Smooth muscle cell (in vitro differentiated cells): ENCODE data around the gene IFNGR2. TPM values are rescaled to one million over a fixed set of nuclear protein-coding genes. Genes with fewer than 3 reads are reported as not detected.

Source experiments
- DNase-seq: peaks from one replicate; lab custom pipeline; 2025; ENCODE audit not compliant: unreplicated experiment; lab: John Stamatoyannopoulos, UW
- H2AFZ ChIP-seq: fragments of 200-600 bp; sonication (generic); 2 replicates; pipeline ENCODE4 v1.6.0; 2016; ENCODE audit warnings: antibody characterized with exemption, low read depth, mild to moderate bottlenecking
- H3F3A ChIP-seq: fragments of 200-600 bp; sonication (generic); 2 replicates; pipeline ENCODE4 v1.6.0; 2017; ENCODE audit warnings: antibody characterized with exemption, low read depth
- H3K27ac ChIP-seq: fragments of 200-600 bp; sonication (generic); 2 replicates; pipeline ENCODE4 v1.5.1; 2016; ENCODE audit warnings: low read depth, mild to moderate bottlenecking
- H3K27me3 ChIP-seq: fragments of 200-600 bp; sonication (generic); 2 replicates; pipeline ENCODE4 v1.6.1; 2016; ENCODE audit warnings: low read depth, mild to moderate bottlenecking
- H3K36me3 ChIP-seq: fragments of 200-600 bp; sonication (generic); 2 replicates; pipeline ENCODE4 v1.5.1; 2016; ENCODE audit warnings: low read depth
- H3K4me1 ChIP-seq: fragments of 200-600 bp; sonication (generic); 2 replicates; pipeline ENCODE4 v1.5.1; 2016; ENCODE audit warnings: low read depth
- H3K4me2 ChIP-seq: fragments of 200-600 bp; sonication (generic); 2 replicates; pipeline ENCODE4 v1.6.0; 2016; ENCODE audit warnings: mild to moderate bottlenecking
- H3K4me3 ChIP-seq: fragments of 200-600 bp; sonication (generic); 2 replicates; pipeline ENCODE4 v1.5.1; 2016; ENCODE audit warnings: mild to moderate bottlenecking
- H3K79me2 ChIP-seq: fragments of 200-600 bp; sonication (generic); 2 replicates; pipeline ENCODE4 v1.6.0; 2016; ENCODE audit warnings: low read depth, mild to moderate bottlenecking
- H3K9ac ChIP-seq: fragments of 200-600 bp; sonication (generic); 2 replicates; pipeline ENCODE4 v1.6.0; 2016; ENCODE audit warnings: low read depth
- H3K9me3 ChIP-seq: fragments of 200-600 bp; sonication (generic); replicated peaks from 2 replicates; pipeline ENCODE4 v1.5.1; 2016; ENCODE audit warnings: low read depth
- H4K20me1 ChIP-seq: fragments of 200-600 bp; sonication (generic); 2 replicates; pipeline ENCODE4 v1.6.0; 2016; ENCODE audit warnings: low read depth
- whole genome bisulfite sequencing: methylation state at CpG from one replicate; pipeline ENCODE4 v1.1.7; 2016; ENCODE audit warnings: low lambda C conversion rate; 5-methylcytosine and 5-hydroxymethylcytosine counted together
- polyA plus RNA-seq: library from polyadenylated mRNA; unstranded; fragments of >200 nt; fragmentation: Nextera tagmentation; extraction: Ambion mirVana; gene quantifications from 2 replicates; pipeline ENCODE4 v1.2.1, GENCODE V29; 2016
- total RNA-seq: library from RNA; depleted of rRNA; stranded (reverse); fragments of >200 nt; gene quantifications from 2 replicates; pipeline ENCODE4 v1.2.3, GENCODE V29; 2014
- TF ChIP-seq, protein P1 (sequence below): fragments of 200-600 bp; sonication (generic); IDR thresholded peaks from 2 replicates; pipeline ENCODE4 v1.5.1; 2017; ENCODE audit warnings: borderline replicate concordance, mild to moderate bottlenecking, antibody characterized with exemption; ENCODE audit not compliant: insufficient read depth, poor library complexity, severe bottlenecking

Gene IFNGR2
- total and polyA plus RNA-seq, 2 experiments from 2014 or later, result 117 to 127 TPM

DNA sequence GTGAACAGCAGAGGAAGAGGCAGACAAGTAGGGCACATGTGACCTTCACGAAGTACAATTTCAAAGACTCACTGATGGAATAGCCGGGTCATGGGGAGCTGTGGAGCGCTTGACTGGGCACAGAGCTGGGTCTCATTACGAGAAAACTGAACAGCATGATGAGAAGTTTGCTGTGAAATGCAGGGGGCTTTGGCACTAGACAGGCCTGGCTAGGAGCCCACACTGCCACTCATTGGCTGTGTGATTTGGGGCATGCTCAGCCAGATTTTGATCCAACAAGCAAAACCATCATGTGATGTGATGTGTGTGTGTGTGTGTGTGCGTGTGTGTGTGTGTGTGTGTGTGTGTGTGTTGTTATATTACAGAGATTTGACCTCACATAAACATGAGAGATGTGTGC lies 4.9 kb upstream of the IFNGR2 start:
- Histone ChIP-seq H3K4me2 (no peak overlapping the region), H3K79me2 (no peaks in the 10 kb centered on the region), H3K9me3 (no peaks in the 10 kb centered on the region), H3F3A (peaks cover 18% of the 10 kb centered on the region), H3K4me1 (no peaks in the 10 kb centered on the region), H4K20me1 (no peaks in the 10 kb centered on the region), H3K4me3 (no peak overlapping the region), H3K36me3 (no peaks in the 10 kb centered on the region), H3K27me3 (no peaks in the 10 kb centered on the region), H2AFZ (no peak overlapping the region), H3K27ac (no peak overlapping the region), H3K9ac (no peak overlapping the region)
- DNase-seq, result no peak
- WGBS, result 89% methylated on average over 5 of the region's 5 CpGs
- TF ChIP-seq, protein P1, sequence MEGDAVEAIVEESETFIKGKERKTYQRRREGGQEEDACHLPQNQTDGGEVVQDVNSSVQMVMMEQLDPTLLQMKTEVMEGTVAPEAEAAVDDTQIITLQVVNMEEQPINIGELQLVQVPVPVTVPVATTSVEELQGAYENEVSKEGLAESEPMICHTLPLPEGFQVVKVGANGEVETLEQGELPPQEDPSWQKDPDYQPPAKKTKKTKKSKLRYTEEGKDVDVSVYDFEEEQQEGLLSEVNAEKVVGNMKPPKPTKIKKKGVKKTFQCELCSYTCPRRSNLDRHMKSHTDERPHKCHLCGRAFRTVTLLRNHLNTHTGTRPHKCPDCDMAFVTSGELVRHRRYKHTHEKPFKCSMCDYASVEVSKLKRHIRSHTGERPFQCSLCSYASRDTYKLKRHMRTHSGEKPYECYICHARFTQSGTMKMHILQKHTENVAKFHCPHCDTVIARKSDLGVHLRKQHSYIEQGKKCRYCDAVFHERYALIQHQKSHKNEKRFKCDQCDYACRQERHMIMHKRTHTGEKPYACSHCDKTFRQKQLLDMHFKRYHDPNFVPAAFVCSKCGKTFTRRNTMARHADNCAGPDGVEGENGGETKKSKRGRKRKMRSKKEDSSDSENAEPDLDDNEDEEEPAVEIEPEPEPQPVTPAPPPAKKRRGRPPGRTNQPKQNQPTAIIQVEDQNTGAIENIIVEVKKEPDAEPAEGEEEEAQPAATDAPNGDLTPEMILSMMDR, result no peak

DNA sequence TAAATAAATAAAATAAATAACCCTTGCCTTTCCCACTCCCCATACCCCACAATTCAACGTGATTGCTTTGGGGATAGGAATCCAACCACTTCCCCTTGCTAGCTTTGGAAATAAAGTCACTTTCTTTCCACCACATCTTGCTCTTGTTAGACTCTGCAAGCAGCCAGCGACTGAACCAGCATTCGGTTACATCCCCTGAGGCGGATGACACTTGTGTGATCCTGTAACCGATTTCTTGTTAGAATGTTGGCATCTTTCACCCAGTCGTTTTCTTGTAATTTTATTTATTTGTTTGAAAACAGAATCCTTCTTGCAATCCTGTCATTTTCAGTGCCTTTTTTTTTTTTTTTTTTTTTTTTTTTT lies 1.6 kb upstream of the IFNGR2 start:
- DNase-seq, result no peak
- Histone ChIP-seq H3K9me3 (no peaks in the 10 kb centered on the region), H3F3A (peaks cover 19% of the 10 kb centered on the region), H3K36me3 (no peaks in the 10 kb centered on the region), H3K4me2 (no peak overlapping the region), H3K4me1 (no peaks in the 10 kb centered on the region), H3K27me3 (no peaks in the 10 kb centered on the region), H4K20me1 (peaks cover 22% of the 10 kb centered on the region), H3K79me2 (peaks cover 32% of the 10 kb centered on the region), H3K4me3 (no peak overlapping the region), H3K9ac (no peak overlapping the region), H3K27ac (peak overlapping the region; percentile 95), H2AFZ (no peak overlapping the region)
- TF ChIP-seq, protein P1, result no peak
- WGBS, result 92% methylated on average over 6 of the region's 6 CpGs

GRCh38 chr21:33402001-33402979 lies 923 bp upstream of the IFNGR2 start:
- Histone ChIP-seq H3K27me3 (no peaks in the 10 kb centered on the region), H3K36me3 (no peaks in the 10 kb centered on the region), H3K9me3 (no peaks in the 10 kb centered on the region), H3K27ac (peak overlapping the region; percentile 95), H3K4me2 (peak overlapping the region; percentile 93), H3F3A (peaks cover 17% of the 10 kb centered on the region), H3K4me3 (peak overlapping the region; percentile 78), H2AFZ (no peak overlapping the region), H3K79me2 (peaks cover 38% of the 10 kb centered on the region), H3K9ac (peak overlapping the region; percentile 79), H4K20me1 (peaks cover 29% of the 10 kb centered on the region), H3K4me1 (no peaks in the 10 kb centered on the region)
- TF ChIP-seq, protein P1, result no peak
- DNase-seq, result peak; percentile 51
- 47% methylated on average over 42 of the region's 45 CpGs for WGBS
